ENCODE results near the gene HHIP.

The HHIP gene

DNA sequence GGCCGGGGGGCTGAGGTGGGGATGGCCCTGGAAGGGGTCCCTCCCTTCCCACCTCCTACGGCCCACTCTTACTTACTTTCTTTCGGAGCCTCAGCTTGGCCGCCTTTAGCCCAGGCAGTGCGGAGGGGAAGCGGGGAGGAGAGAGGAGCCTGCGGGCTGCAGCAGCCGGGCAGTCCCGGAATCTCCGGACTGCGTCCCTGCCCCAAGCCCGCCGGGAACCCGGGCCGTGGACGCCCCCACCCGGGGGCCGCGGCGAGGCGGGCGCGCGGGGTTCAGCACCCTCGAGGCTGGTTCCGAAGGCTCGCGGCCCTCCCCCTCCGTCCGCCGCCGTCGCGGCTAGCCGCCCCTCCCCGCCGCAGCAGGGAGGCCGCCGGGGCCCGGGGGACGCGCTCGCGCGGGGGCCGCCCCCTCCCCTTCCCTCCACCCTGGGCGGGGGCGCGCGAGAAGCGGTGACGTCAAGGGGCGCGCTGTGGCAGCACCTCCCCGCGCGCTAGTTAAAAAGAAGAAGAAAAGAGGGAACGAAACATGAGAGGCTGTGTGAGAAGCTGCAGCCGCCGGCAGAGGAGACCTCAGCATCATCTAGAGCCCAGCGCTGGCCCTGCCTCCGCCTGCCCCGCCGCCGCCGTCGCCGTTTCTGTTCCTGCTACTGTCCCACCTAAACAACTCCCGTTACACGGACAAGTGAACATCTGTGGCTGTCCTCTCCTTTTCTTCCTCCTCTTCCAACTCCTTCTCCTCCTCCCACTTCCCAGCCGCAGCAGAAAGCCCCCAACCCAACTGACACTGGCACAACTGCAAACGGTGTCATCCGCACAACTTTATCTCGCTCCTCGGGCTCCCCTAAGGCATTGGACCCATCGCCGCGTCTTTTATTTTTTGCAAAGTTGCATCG lies at the start of gene HHIP:
Gene HHIP (plus strand): TSS at position 526 of the 892 bp plus-strand sequence. CDS start 520 bp downstream, outside the sequence.
- Mint-ChIP-seq H3K27ac (no peak within 1 kb of the TSS), H3K4me1 (peaks cover 5% of the 10 kb centered on the region), H3K36me3 (no peaks in the 10 kb centered on the region), H3K27me3 (peaks cover 23% of the 10 kb centered on the region), H3K9me3 (peaks cover 3% of the 10 kb centered on the region), H3K4me3 (peak within 1 kb of the TSS; percentile 62)
- DNase-seq (ENCODE audit: low spot score in 2 of 2): peak in 1 of 2 donors; percentile 0
- peak; percentile 38 for ATAC-seq (ENCODE audit: low read depth)

DNA sequence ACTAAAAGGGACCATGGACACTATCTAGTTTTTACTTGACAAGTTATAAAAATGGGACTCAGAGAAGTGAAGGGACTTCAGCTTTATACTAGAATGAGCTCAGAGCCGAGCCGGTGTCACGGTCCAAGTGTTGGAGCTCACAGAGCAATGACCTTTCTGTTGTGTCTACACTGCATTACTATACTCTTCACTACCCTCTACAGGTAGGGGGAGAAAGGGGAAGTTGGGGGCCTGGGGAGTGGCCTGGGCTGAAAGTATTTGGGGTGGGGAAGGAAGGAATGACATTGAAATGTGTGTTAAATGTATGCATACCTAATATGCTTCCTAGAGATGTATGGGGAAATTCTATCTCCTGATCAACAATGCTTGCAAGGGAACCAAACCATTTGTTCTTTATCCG lies 48.8 kb upstream of the HHIP start:
- Mint-ChIP-seq H3K27ac (no peak overlapping the region), H3K27me3 (no peaks in the 10 kb centered on the region), H3K9me3 (peaks cover 6% of the 10 kb centered on the region), H3K4me3 (no peak overlapping the region), H3K36me3 (no peaks in the 10 kb centered on the region), H3K4me1 (no peaks in the 10 kb centered on the region)
- no peak for DNase-seq (ENCODE audit: low spot score in 2 of 2)
- no peak for ATAC-seq (ENCODE audit: low read depth)

- H3K27me3 Mint-ChIP-seq: no peaks in the 10 kb centered on the region
- no peak overlapping the region for H3K4me3 Mint-ChIP-seq
- H3K4me1 Mint-ChIP-seq: no peaks in the 10 kb centered on the region
- ATAC-seq (ENCODE audit: low read depth) (no peak), DNase-seq (ENCODE audit: low spot score in 2 of 2) (no peak)
- no peak overlapping the region for H3K27ac Mint-ChIP-seq
- H3K9me3 Mint-ChIP-seq: peaks cover 6% of the 10 kb centered on the region
- H3K36me3 Mint-ChIP-seq: no peaks in the 10 kb centered on the region
These were observed 46.3 kb upstream of the HHIP start for GRCh38 chr4:144599621-144600020.

DNA sequence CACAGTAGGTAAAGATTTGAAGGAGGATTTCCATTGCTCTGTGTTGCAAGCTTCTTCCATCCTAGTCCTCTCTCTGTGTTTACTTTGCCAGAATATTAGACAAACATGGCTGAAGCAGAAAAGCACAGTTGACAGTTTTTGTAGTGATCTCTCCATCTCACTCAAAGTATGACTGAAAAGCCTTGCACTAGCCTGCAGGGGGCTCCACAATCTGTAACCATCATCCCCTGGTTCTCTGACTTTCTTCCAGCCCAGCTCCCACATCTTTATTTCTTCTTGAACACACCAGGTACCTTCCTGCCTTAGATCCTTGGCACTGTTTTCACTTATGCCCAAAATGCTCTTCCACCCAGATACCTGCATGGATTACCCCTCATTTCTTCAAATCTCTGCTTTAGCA lies 34.1 kb upstream of the HHIP start:
- no peak overlapping the region for H3K4me3 Mint-ChIP-seq
- no peaks in the 10 kb centered on the region for H3K4me1 Mint-ChIP-seq
- H3K27ac Mint-ChIP-seq: no peak overlapping the region
- no peaks in the 10 kb centered on the region for H3K27me3 Mint-ChIP-seq
- DNase-seq (ENCODE audit: low spot score in 2 of 2) (no peak), ATAC-seq (ENCODE audit: low read depth) (no peak)
- H3K36me3 Mint-ChIP-seq: no peaks in the 10 kb centered on the region
- peaks cover 6% of the 10 kb centered on the region for H3K9me3 Mint-ChIP-seq

DNA sequence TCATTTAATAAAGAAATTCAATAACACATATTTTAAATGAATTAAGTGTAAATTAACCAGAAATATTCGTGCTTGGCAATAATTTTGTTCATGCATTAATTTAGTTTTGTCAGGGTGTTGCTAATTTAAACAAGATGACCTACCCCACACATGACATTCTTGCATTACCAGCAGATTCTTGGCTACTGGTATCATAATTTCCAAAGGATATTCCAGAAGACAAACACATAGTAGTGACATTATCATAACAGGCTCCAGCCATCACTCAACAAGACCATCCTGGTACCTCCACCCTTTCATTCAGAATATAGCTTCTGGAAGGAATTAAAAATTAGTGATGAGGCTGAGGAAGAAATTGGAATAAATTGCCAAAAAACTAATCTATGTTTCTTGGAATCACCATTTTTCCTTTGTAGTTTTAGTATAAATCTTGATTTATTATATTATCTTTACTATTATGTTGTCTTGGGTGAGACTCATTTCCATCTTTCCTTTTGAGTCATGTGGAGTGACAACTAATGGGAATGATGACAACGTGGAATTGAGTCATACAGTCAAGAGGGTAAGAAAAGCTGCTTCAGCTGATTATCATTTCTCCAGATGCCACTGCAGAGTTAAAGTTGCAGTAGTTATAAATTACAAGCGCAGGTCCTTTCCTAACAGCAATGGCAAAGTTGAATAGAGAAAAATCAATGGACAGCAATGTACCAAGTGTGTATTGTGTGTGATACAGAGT lies 30.9 kb upstream of the HHIP start:
- no peak overlapping the region for H3K27ac Mint-ChIP-seq
- H3K36me3 Mint-ChIP-seq: no peaks in the 10 kb centered on the region
- ATAC-seq (ENCODE audit: low read depth) (no peak), DNase-seq (ENCODE audit: low spot score in 2 of 2) (no peak)
- H3K27me3 Mint-ChIP-seq: no peaks in the 10 kb centered on the region
- H3K9me3 Mint-ChIP-seq: peaks cover 2% of the 10 kb centered on the region
- no peak overlapping the region for H3K4me3 Mint-ChIP-seq
- H3K4me1 Mint-ChIP-seq: no peaks in the 10 kb centered on the region

- H3K27me3 Mint-ChIP-seq: no peaks in the 10 kb centered on the region
- H3K36me3 Mint-ChIP-seq: no peaks in the 10 kb centered on the region
- H3K27ac Mint-ChIP-seq: no peak overlapping the region
- peaks cover under 1% of the 10 kb centered on the region for H3K9me3 Mint-ChIP-seq
- H3K4me1 Mint-ChIP-seq: no peaks in the 10 kb centered on the region
- H3K4me3 Mint-ChIP-seq: no peak overlapping the region
- DNase-seq (ENCODE audit: low spot score in 2 of 2) (no peak), ATAC-seq (ENCODE audit: low read depth) (no peak)
These were observed 24.3 kb upstream of the HHIP start for GRCh38 chr4:144621681-144622080.

GRCh38 chr4:144627663-144628076 lies 18.3 kb upstream of the HHIP start:
- H3K36me3 Mint-ChIP-seq: no peaks in the 10 kb centered on the region
- no peaks in the 10 kb centered on the region for H3K9me3 Mint-ChIP-seq
- no peak for DNase-seq (ENCODE audit: low spot score in 2 of 2)
- H3K4me3 Mint-ChIP-seq: no peak overlapping the region
- no peak for ATAC-seq (ENCODE audit: low read depth)
- H3K27ac Mint-ChIP-seq: no peak overlapping the region
- no peaks in the 10 kb centered on the region for H3K4me1 Mint-ChIP-seq
- H3K27me3 Mint-ChIP-seq: no peaks in the 10 kb centered on the region

DNA sequence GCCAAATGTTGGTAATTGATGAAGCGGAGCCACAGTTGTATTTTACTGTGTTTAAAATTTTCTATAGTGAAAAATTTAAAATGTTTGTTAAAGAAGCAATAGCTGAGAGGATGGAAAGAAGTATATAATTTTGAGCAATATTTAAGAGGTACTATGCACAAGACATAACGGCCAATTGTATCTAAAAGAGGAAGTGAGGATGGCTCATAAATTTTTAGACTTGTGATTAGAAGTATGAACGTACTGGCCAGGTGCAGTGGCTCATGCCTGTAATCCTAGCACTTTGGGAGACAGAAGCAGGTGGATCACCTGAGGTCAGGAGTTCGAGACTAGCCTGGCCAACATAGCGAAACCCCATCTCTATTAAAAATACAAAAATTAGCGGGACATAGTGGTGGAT lies 12.7 kb upstream of the HHIP start:
- no peak for DNase-seq (ENCODE audit: low spot score in 2 of 2)

DNA sequence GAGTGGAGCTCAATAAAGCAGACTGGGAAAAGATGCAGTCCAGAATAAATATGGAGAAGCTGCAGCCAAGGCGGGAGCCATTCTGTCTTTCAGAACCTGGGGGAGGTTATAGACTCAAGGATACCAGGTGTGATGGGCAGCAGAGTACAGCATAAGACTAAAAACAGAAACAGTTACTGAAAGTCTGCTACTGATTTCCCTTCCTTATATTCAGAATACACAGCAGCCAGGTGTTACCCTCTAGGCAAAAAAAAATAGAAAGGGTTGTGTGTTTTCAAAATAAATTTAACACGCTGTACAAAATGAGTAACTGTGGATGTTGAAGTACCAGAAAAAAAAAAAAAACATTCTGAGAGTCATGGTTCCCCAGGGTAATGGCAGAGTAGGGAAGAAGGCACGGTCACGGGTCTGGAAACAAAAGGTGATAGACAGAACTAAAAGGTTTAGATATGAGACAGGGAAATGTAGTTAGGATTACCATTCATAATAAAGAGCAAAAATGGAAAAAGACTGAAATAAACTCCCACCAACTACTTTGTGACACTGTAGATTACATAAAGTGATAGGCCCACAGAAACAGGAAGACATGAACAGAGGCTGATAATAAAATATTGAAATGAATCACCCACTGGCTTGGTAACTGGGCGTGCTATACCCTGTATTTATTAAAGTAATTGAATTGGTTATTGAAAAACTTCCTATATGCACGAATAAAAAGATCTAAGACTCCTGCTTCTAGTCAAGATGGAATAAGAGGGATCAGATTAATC lies 10.8 kb upstream of the HHIP start:
- ATAC-seq (ENCODE audit: low read depth) (no peak), DNase-seq (ENCODE audit: low spot score in 2 of 2) (no peak)
- H3K27me3 Mint-ChIP-seq: no peaks in the 10 kb centered on the region
- peaks cover 3% of the 10 kb centered on the region for H3K9me3 Mint-ChIP-seq
- no peaks in the 10 kb centered on the region for H3K4me1 Mint-ChIP-seq
- no peak overlapping the region for H3K27ac Mint-ChIP-seq
- no peak overlapping the region for H3K4me3 Mint-ChIP-seq
- no peaks in the 10 kb centered on the region for H3K36me3 Mint-ChIP-seq

More for the DNA sequence above, 12.7 kb upstream of the HHIP start:
- Mint-ChIP-seq H3K4me3 (no peak overlapping the region), H3K27me3 (no peaks in the 10 kb centered on the region), H3K36me3 (no peaks in the 10 kb centered on the region), H3K27ac (no peak overlapping the region), H3K9me3 (peaks cover 1% of the 10 kb centered on the region), H3K4me1 (no peaks in the 10 kb centered on the region)
- ATAC-seq (ENCODE audit: low read depth): no peak

- no peak for ATAC-seq (ENCODE audit: low read depth)
- Mint-ChIP-seq H3K4me3 (no peak overlapping the region), H3K4me1 (peaks cover 5% of the 10 kb centered on the region), H3K27me3 (peaks cover 25% of the 10 kb centered on the region), H3K36me3 (no peaks in the 10 kb centered on the region), H3K27ac (no peak overlapping the region), H3K9me3 (peaks cover 5% of the 10 kb centered on the region)
- no peak for DNase-seq (ENCODE audit: low spot score in 2 of 2)
These were observed 1.4 kb upstream of the HHIP start for GRCh38 chr4:144644368-144645101.

GRCh38 chr4:144645102-144645630 lies 790 bp upstream of the HHIP start:
- H3K27ac Mint-ChIP-seq: no peak overlapping the region
- H3K4me1 Mint-ChIP-seq: peaks cover 5% of the 10 kb centered on the region
- no peak for ATAC-seq (ENCODE audit: low read depth)
- H3K36me3 Mint-ChIP-seq: no peaks in the 10 kb centered on the region
- no peak overlapping the region for H3K4me3 Mint-ChIP-seq
- peaks cover 5% of the 10 kb centered on the region for H3K9me3 Mint-ChIP-seq
- peaks cover 25% of the 10 kb centered on the region for H3K27me3 Mint-ChIP-seq
- no peak for DNase-seq (ENCODE audit: low spot score in 2 of 2)

- peaks cover 5% of the 10 kb centered on the region for H3K4me1 Mint-ChIP-seq
- no peak overlapping the region for H3K27ac Mint-ChIP-seq
- ATAC-seq (ENCODE audit: low read depth): no peak
- H3K9me3 Mint-ChIP-seq: no peaks in the 10 kb centered on the region
- H3K36me3 Mint-ChIP-seq: no peaks in the 10 kb centered on the region
- H3K4me3 Mint-ChIP-seq: peak overlapping the region; percentile 62
- H3K27me3 Mint-ChIP-seq: peaks cover 23% of the 10 kb centered on the region
- DNase-seq (ENCODE audit: low spot score in 2 of 2): no peak
These were observed 653 bp downstream of the HHIP start for GRCh38 chr4:144646523-144647094.

GRCh38 chr4:144647095-144647561 lies 1.2 kb downstream of the HHIP start:
- DNase-seq (ENCODE audit: low spot score in 2 of 2) (no peak), ATAC-seq (ENCODE audit: low read depth) (no peak)
- Mint-ChIP-seq H3K9me3 (no peaks in the 10 kb centered on the region), H3K27ac (no peak overlapping the region), H3K4me1 (peaks cover 5% of the 10 kb centered on the region), H3K4me3 (no peak overlapping the region), H3K27me3 (peaks cover 22% of the 10 kb centered on the region), H3K36me3 (no peaks in the 10 kb centered on the region)

Data from memory B cell (primary cell).